Heart left ventricle (tissue), 16 donors: ENCODE measurements around the gene KCND3. TPM values are rescaled to one million over a fixed set of nuclear protein-coding genes. Genes with fewer than 3 reads are reported as not detected.
A peak's percentile ranks its signal among the peaks of the same experiment; 100 is the strongest.

Experiments used
- ATAC-seq, 4 donors: fragments of 200-7000 bp; cut with Tn5 transposase; one replicate each; pipeline ENCODE4 v1.9.1; 2020 to 2022; ENCODE audit warnings: moderate library complexity in 4 of 4, mild to moderate bottlenecking in 3 of 4, moderate number of reproducible peaks in 1 of 4
- DNase-seq, 5 donors: peaks; one replicate each; pipeline ENCODE4 v3.0.0-alpha.2; 2020
- H3K27ac ChIP-seq, 12 donors: fragments of 200-600 bp; sonication (generic) in 4 of 12; one replicate each; pipeline versions ENCODE4 v1.5.0 to v1.8.0; 2016 to 2022; ENCODE audit warnings: mild to moderate bottlenecking in 2 of 12
- H3K27me3 ChIP-seq, 9 donors: fragments of 200-600 bp; sonication (generic) in 2 of 9; one replicate each; pipeline versions ENCODE4 v1.5.1 to v1.8.0; 2016 to 2022; ENCODE audit warnings: mild to moderate bottlenecking in 3 of 9
- H3K36me3 ChIP-seq, 9 donors: fragments of 200-600 bp; sonication (generic) in 2 of 9; one replicate each; pipeline versions ENCODE4 v1.5.0 to v1.8.0; 2018 to 2022; ENCODE audit warnings: mild to moderate bottlenecking in 2 of 9
- H3K4me1 ChIP-seq, 12 donors: fragments of 200-600 bp; sonication (generic) in 4 of 12; one replicate each; pipeline versions ENCODE4 v1.5.0 to v1.8.0; 2016 to 2022; ENCODE audit warnings: mild to moderate bottlenecking in 3 of 12
- H3K4me3 ChIP-seq, 12 donors: fragments of 200-600 bp; sonication (generic) in 4 of 12; one replicate each; pipeline versions ENCODE4 v1.5.0 to v1.8.0; 2017 to 2022; ENCODE audit warnings: mild to moderate bottlenecking in 9 of 12, moderate library complexity in 4 of 12
- H3K9me3 ChIP-seq, 12 donors: fragments of 200-600 bp; sonication (generic) in 4 of 12; one replicate each; pipeline versions ENCODE4 v1.5.0 to v1.8.0; 2016 to 2022; ENCODE audit warnings: mild to moderate bottlenecking in 1 of 12
- CTCF ChIP-seq, 12 donors: fragments of 200-600 bp; sonication (generic) in 4 of 12; IDR thresholded peaks; one replicate each; pipeline versions ENCODE4 v1.5.0 to v1.8.0; 2018 to 2022; ENCODE audit warnings: antibody characterized with exemption in 12 of 12, mild to moderate bottlenecking in 5 of 12
- POLR2A ChIP-seq, 2 donors: fragments of 450-650 bp; IDR thresholded peaks; one replicate each; pipeline ENCODE4 v1.6.1; 2017; ENCODE audit warnings: antibody characterized with exemption in 2 of 2, mild to moderate bottlenecking in 2 of 2, moderate library complexity in 2 of 2
- WGBS, 4 donors: extraction: QIAGEN DNeasy Blood & Tissue Kit in 2 of 4; methylation state at CpG; one replicate each; pipeline versions ENCODE4 v1.1.5 to v1.1.7; 2013 to 2018; 5-methylcytosine and 5-hydroxymethylcytosine counted together
- intact Hi-C, 10 donors: fragments of 100-400 bp; cut with DNase I; formaldehyde crosslinking; loops; one replicate each; pipeline versions ENCODE4 v1.11.1 to v1.14.2; 2022
- polyA plus RNA-seq, 2 donors: library from polyadenylated mRNA; stranded (reverse); fragments of 200-250 nt; gene quantifications; one replicate each; pipeline ENCODE4 v1.2.3, GENCODE V29; 2013
- total RNA-seq, 9 donors: library from RNA; depleted of rRNA in 2 of 9; stranded (reverse); fragments of >200 nt in 2 of 9; fragmentation: NEBNext Ultra II Directional in 3 of 9; extraction: Animal tissue kit (Norgen Biotek cat#: 25700) in 3 of 9; gene quantifications; one replicate each; pipeline versions ENCODE4 v1.1.0 to v1.2.4, GENCODE V29; 2016 to 2023
- donor health status: ischemic (EF 13 %, LVEDD 7.1; RV severe dilation, severe dysfunction).
- donor health status: healthy with polysubstance abuse.
- donor health status: DM: no; HTN: yes; CAD: no.
- donor health status: DM: no; HTN: no; CAD: no.
- donor health status: ischemic (EF 25% LVEDD 6.9; RV normal size, moderate dysfunction).
- donor health status: ischemic (EF 25% LVEDD 5.7; RV mildly dilated, moderate dysfunction).
- donor health status: healthy.
- donor health status: DM: yes; HTN: yes; CAD: no.
- donor health status: ischemic (EF 35%, LVEDD 5.7; RV mildly dilated, moderate dysfunction).
- donor health status: nonischemic (EF 11% LVEDD 7.7; RV severe dilation, severe dysfunction).
- donor health status: DM: yes; HTN: yes; CAD: no.
- donor health status: PGD.
- donor health status: ischemic (EF 29% LVEDD 5.4; RV normal size, mild dysfunction).
- donor health status: nonischemic (EF 23%, LVEDD 6.1; RV moderate dilation, normal function).

KCND3 gene
- total and polyA plus RNA-seq, 11 donors: 7.2 to 23.0 (median 15.3) TPM

- no peaks in the 10 kb centered on the region for H3K9me3 ChIP-seq
- WGBS, 4 donors: 80 to 88% (median 83%) methylated on average over 2 of the region's 2 CpGs
- no peak overlapping the region for H3K4me3 ChIP-seq
- peaks cover 0 to 37% (median 7%) of the 10 kb centered on the region in 12 donors for H3K4me1 ChIP-seq
- TF ChIP-seq CTCF (IDR thresholded peaks at IDR 0.05) (no peak), POLR2A (IDR thresholded peaks at IDR 0.05) (no peak)
- H3K27ac ChIP-seq: peak overlapping the region in 1 of 12 donors; percentile 27
- no peaks in the 10 kb centered on the region for H3K27me3 ChIP-seq
- intact Hi-C loops: loop anchor here in 1 of 10 donors (5.0 kb wide), 2 partner anchors 34 to 269 kb away; no protein-coding TSS in a partner anchor
- H3K36me3 ChIP-seq: no peaks in the 10 kb centered on the region
- no peak for DNase-seq
- ATAC-seq: no peak
Measured at GRCh38 chr1:111750856-111751255, 238.6 kb downstream of the KCND3 start.

GRCh38 chr1:111749628-111750027 lies 239.8 kb downstream of the KCND3 start:
- intact Hi-C loops: loop anchor here in 4 of 10 donors (2.0 to 5.0 kb wide), 5 partner anchors 32 to 267 kb away; no protein-coding TSS in a partner anchor
- 72 to 97% (median 87%) methylated on average over 3 of the region's 3 CpGs for WGBS, 4 donors
- ATAC-seq (no peak), DNase-seq (no peak)
- H3K4me3 ChIP-seq: no peak overlapping the region
- no peaks in the 10 kb centered on the region for H3K27me3 ChIP-seq
- TF ChIP-seq POLR2A (IDR thresholded peaks at IDR 0.05): no peak
- no peak for TF ChIP-seq CTCF (IDR thresholded peaks at IDR 0.05)
- peaks cover 0 to 31% (median 7%) of the 10 kb centered on the region in 12 donors for H3K4me1 ChIP-seq
- H3K27ac ChIP-seq: no peak overlapping the region
- no peaks in the 10 kb centered on the region for H3K36me3 ChIP-seq
- H3K9me3 ChIP-seq: no peaks in the 10 kb centered on the region

GRCh38 chr1:111747947-111748346 lies 241.5 kb downstream of the KCND3 start:
- DNase-seq: no peak
- intact Hi-C loops: loop anchor here in 5 of 10 donors (1.0 to 5.0 kb wide), 7 partner anchors 31 to 267 kb away; no protein-coding TSS in a partner anchor
- Histone ChIP-seq H3K27ac (no peak overlapping the region), H3K27me3 (no peaks in the 10 kb centered on the region), H3K36me3 (no peaks in the 10 kb centered on the region), H3K9me3 (no peaks in the 10 kb centered on the region), H3K4me3 (no peak overlapping the region), H3K4me1 (peaks cover 0 to 36% (median 15%) of the 10 kb centered on the region in 12 donors)
- 88 to 93% (median 90%) methylated on average over 4 of the region's 4 CpGs for WGBS, 4 donors
- TF ChIP-seq CTCF (IDR thresholded peaks at IDR 0.05): no peak
- no peak for TF ChIP-seq POLR2A (IDR thresholded peaks at IDR 0.05)
- ATAC-seq: no peak

GRCh38 chr1:111747282-111747734 lies 242.2 kb downstream of the KCND3 start:
- Histone ChIP-seq H3K27ac (no peak overlapping the region), H3K4me1 (peaks cover 0 to 37% (median 15%) of the 10 kb centered on the region in 12 donors), H3K9me3 (no peaks in the 10 kb centered on the region), H3K27me3 (no peaks in the 10 kb centered on the region), H3K4me3 (no peak overlapping the region), H3K36me3 (no peaks in the 10 kb centered on the region)
- DNase-seq: peak in 4 of 5 donors; percentile 62 to 73 (median 64)
- 58 to 69% (median 64%) methylated on average over 3 of the region's 3 CpGs for WGBS, 4 donors
- intact Hi-C loops: loop anchor here in 5 of 10 donors (1.0 to 5.0 kb wide), 7 partner anchors 31 to 267 kb away; no protein-coding TSS in a partner anchor
- peak; percentile 49 to 73 (median 62) for TF ChIP-seq CTCF (IDR thresholded peaks at IDR 0.05)
- TF ChIP-seq POLR2A (IDR thresholded peaks at IDR 0.05): no peak
- peak in 3 of 4 donors; percentile 48 to 60 (median 51) for ATAC-seq
